Loucy (cell line): ENCODE data around the gene CHD6.

Source experiments
- H2AFZ ChIP-seq: fragments of 200-600 bp; sonication (generic); 2 replicates; pipeline ENCODE4 v1.6.0; 2016; ENCODE audit warnings: antibody characterized with exemption, mild to moderate bottlenecking, low read length, moderate library complexity
- H3F3A ChIP-seq: fragments of 200-600 bp; 2 replicates; pipeline ENCODE4 v1.6.0; 2016; ENCODE audit warnings: antibody characterized with exemption, low read depth, mild to moderate bottlenecking
- H3K27me3 ChIP-seq: fragments of 200-600 bp; sonication (generic); 2 replicates; pipeline ENCODE4 v1.6.1; 2014; ENCODE audit warnings: low read length, mild to moderate bottlenecking; ENCODE audit not compliant: insufficient read depth, poor library complexity, severe bottlenecking
- H3K36me3 ChIP-seq: fragments of 200-600 bp; sonication (generic); 2 replicates; pipeline ENCODE4 v1.6.1; 2016; ENCODE audit warnings: low read length; ENCODE audit not compliant: insufficient read depth
- H3K4me1 ChIP-seq: fragments of 200-600 bp; sonication (generic); 2 replicates; pipeline ENCODE4 v1.5.1; 2014; ENCODE audit warnings: low read length, mild to moderate bottlenecking; ENCODE audit not compliant: insufficient read depth, poor library complexity, severe bottlenecking
- H3K4me2 ChIP-seq: fragments of 200-600 bp; sonication (generic); 2 replicates; pipeline ENCODE4 v1.6.0; 2014; ENCODE audit warnings: antibody characterized with exemption, low read length, low read depth, mild to moderate bottlenecking; ENCODE audit not compliant: poor library complexity, severe bottlenecking
- H3K4me3 ChIP-seq: fragments of 200-600 bp; sonication (generic); 2 replicates; pipeline ENCODE4 v1.5.1; 2014; ENCODE audit warnings: low read length, mild to moderate bottlenecking, mixed read lengths; ENCODE audit not compliant: poor library complexity, severe bottlenecking
- H3K79me2 ChIP-seq: fragments of 200-600 bp; sonication (generic); 2 replicates; pipeline ENCODE4 v1.6.1; 2014; ENCODE audit warnings: low read length; ENCODE audit not compliant: insufficient read depth
- H3K9ac ChIP-seq: fragments of 200-600 bp; sonication (generic); 2 replicates; pipeline ENCODE4 v1.6.0; 2014; ENCODE audit warnings: mild to moderate bottlenecking, low read depth, low read length, moderate library complexity; ENCODE audit not compliant: poor library complexity, severe bottlenecking
- H3K9me2 ChIP-seq: fragments of 200-600 bp; sonication (generic); replicated peaks from 2 replicates; pipeline ENCODE4 v1.6.1; 2016; ENCODE audit warnings: low read depth, low read length, mixed read lengths
- H3K9me3 ChIP-seq: fragments of 200-600 bp; sonication (generic); 2 replicates; pipeline ENCODE4 v1.6.1; 2014; ENCODE audit warnings: mild to moderate bottlenecking, antibody characterized with exemption, low read length, low read depth; ENCODE audit not compliant: insufficient read depth
- H4K20me1 ChIP-seq: fragments of 200-600 bp; sonication (generic); 2 replicates; pipeline ENCODE4 v1.6.0; 2014; ENCODE audit warnings: antibody characterized with exemption, low read length, mild to moderate bottlenecking; ENCODE audit not compliant: insufficient read depth, poor library complexity, severe bottlenecking
- CTCF ChIP-seq: fragments of 200-600 bp; sonication (generic); conservative IDR thresholded peaks from 2 replicates; pipeline ENCODE4 v1.5.1; 2014; ENCODE audit warnings: mild to moderate bottlenecking, antibody characterized with exemption, low read length
- EZH2phosphoT487 ChIP-seq: fragments of 200-600 bp; IDR thresholded peaks from 2 replicates; pipeline ENCODE4 v1.6.1; 2018; ENCODE audit warnings: antibody characterized with exemption, mild to moderate bottlenecking, moderate library complexity, borderline replicate concordance

CHD6 gene

GRCh38 chr20:41599699-41600104 lies 18.5 kb downstream of the CHD6 start:
- Histone ChIP-seq H3K36me3 (peaks cover 4% of the 10 kb centered on the region; the same call in 1 of the 2 replicates), H3K4me3 (no peak overlapping the region)

GRCh38 chr20:41598719-41599118 lies 19.5 kb downstream of the CHD6 start:
- Histone ChIP-seq H3K4me1 (peaks cover 10% of the 10 kb centered on the region), H3K9me2 (no peaks in the 10 kb centered on the region), H3K79me2 (peaks cover 100% of the 10 kb centered on the region), H3K27me3 (no peaks in the 10 kb centered on the region), H3K4me3 (no peak overlapping the region), H3F3A (no peaks in the 10 kb centered on the region), H3K36me3 (peaks cover 4% of the 10 kb centered on the region; the same call in 1 of the 2 replicates), H3K9ac (no peak overlapping the region), H4K20me1 (peaks cover 23% of the 10 kb centered on the region), H3K4me2 (no peak overlapping the region), H3K9me3 (peaks cover 12% of the 10 kb centered on the region; the same call in 1 of the 2 replicates), H2AFZ (no peak overlapping the region)
- no peak for TF ChIP-seq EZH2phosphoT487
- no peak for TF ChIP-seq CTCF

More at GRCh38 chr20:41599699-41600104, 18.5 kb downstream of the CHD6 start:
- Histone ChIP-seq H3K4me1 (peaks cover 10% of the 10 kb centered on the region), H3K9me3 (peaks cover 12% of the 10 kb centered on the region; the same call in 1 of the 2 replicates), H3K27me3 (no peaks in the 10 kb centered on the region), H3K9ac (no peak overlapping the region), H3K9me2 (no peaks in the 10 kb centered on the region), H3F3A (no peaks in the 10 kb centered on the region), H2AFZ (no peak overlapping the region), H3K79me2 (peaks cover 100% of the 10 kb centered on the region), H3K4me2 (no peak overlapping the region), H4K20me1 (peaks cover 32% of the 10 kb centered on the region)
- no peak for TF ChIP-seq EZH2phosphoT487
- TF ChIP-seq CTCF: no peak

- H3F3A ChIP-seq: no peaks in the 10 kb centered on the region
- H3K9ac ChIP-seq: no peak overlapping the region
- no peak overlapping the region for H3K4me3 ChIP-seq
- no peaks in the 10 kb centered on the region for H3K27me3 ChIP-seq
- no peaks in the 10 kb centered on the region for H3K9me2 ChIP-seq
- H3K79me2 ChIP-seq: peaks cover 84% of the 10 kb centered on the region
- H4K20me1 ChIP-seq: peaks cover 10% of the 10 kb centered on the region
- no peak for TF ChIP-seq EZH2phosphoT487
- TF ChIP-seq CTCF: no peak
- no peak overlapping the region for H3K4me2 ChIP-seq
- no peak overlapping the region for H2AFZ ChIP-seq
- H3K4me1 ChIP-seq: no peaks in the 10 kb centered on the region
- peaks cover 4% of the 10 kb centered on the region; the same call in 1 of the 2 replicates for H3K36me3 ChIP-seq
- H3K9me3 ChIP-seq: peaks cover 4% of the 10 kb centered on the region; the same call in 1 of the 2 replicates
Measured at GRCh38 chr20:41594514-41595322, 23.5 kb downstream of the CHD6 start.
